Measurements from ENCODE around the gene ZBTB47.

ZBTB47 gene

GRCh38 chr3:42652611-42653302 is 740 bp upstream of the ZBTB47 start:
- peak; percentile 86 for DNase-seq (ENCODE audit: low spot score)

GRCh38 chr3:42653303-42653559 is 266 bp upstream of the ZBTB47 start:
- no peak for DNase-seq (ENCODE audit: low spot score)

- peak; percentile 91 for DNase-seq (ENCODE audit: low spot score)
These were observed 1.1 kb downstream of the ZBTB47 start for GRCh38 chr3:42654331-42655201.

GRCh38 chr3:42655331-42655888 is 1.9 kb downstream of the ZBTB47 start:
- peak; percentile 52 for DNase-seq (ENCODE audit: low spot score)

GRCh38 chr3:42655980-42656679 is 2.6 kb downstream of the ZBTB47 start:
- DNase-seq (ENCODE audit: low spot score) = peak; percentile 84

GRCh38 chr3:42656680-42657610 is 3.4 kb downstream of the ZBTB47 start:
- DNase-seq (ENCODE audit: low spot score) = peak; percentile 6

GRCh38 chr3:42657675-42658074 is 4.2 kb downstream of the ZBTB47 start:
- DNase-seq (ENCODE audit: low spot score) = no peak

GRCh38 chr3:42658091-42658770 is 4.7 kb downstream of the ZBTB47 start:
- no peak for DNase-seq (ENCODE audit: low spot score)

GRCh38 chr3:42658771-42659390 is 5.4 kb downstream of the ZBTB47 start:
- DNase-seq (ENCODE audit: low spot score) = no peak

GRCh38 chr3:42659451-42660130 is 6.1 kb downstream of the ZBTB47 start:
- no peak for DNase-seq (ENCODE audit: low spot score)

GRCh38 chr3:42660131-42660715 is 6.7 kb downstream of the ZBTB47 start:
- no peak for DNase-seq (ENCODE audit: low spot score)

- DNase-seq (ENCODE audit: low spot score) = peak; percentile 5
These were observed 7.4 kb downstream of the ZBTB47 start for GRCh38 chr3:42660898-42661297.

GRCh38 chr3:42661593-42662022 is 8.1 kb downstream of the ZBTB47 start:
- DNase-seq (ENCODE audit: low spot score) = no peak

- DNase-seq (ENCODE audit: low spot score) = no peak
These were observed 8.7 kb downstream of the ZBTB47 start for GRCh38 chr3:42662037-42662812.

GRCh38 chr3:42662813-42663535 is 9.5 kb downstream of the ZBTB47 start:
- peak; percentile 7 for DNase-seq (ENCODE audit: low spot score)

GRCh38 chr3:42663581-42664437 is 10.3 kb downstream of the ZBTB47 start:
- DNase-seq (ENCODE audit: low spot score) = peak; percentile 9

- peak; percentile 7 for DNase-seq (ENCODE audit: low spot score)
These were observed 10.9 kb downstream of the ZBTB47 start for GRCh38 chr3:42664438-42664803.

All from GM03348 (cell line).